SK-N-MC (cell line): ENCODE results near the gene NAA10.

Source experiments
- EZH2 ChIP-seq: fragments of 200-600 bp; sonication (generic); IDR thresholded peaks from one replicate; pipeline ENCODE4 v1.6.1; 2017; ENCODE audit warnings: antibody characterized with exemption
- POLR2AphosphoS5 ChIP-seq: IDR thresholded peaks from 2 replicates; pipeline ENCODE4 v1.6.1; 2012; ENCODE audit warnings: mild to moderate bottlenecking, low read depth, low read length, borderline replicate concordance

- TF ChIP-seq POLR2AphosphoS5 (no peak), EZH2 (no peak)
These were observed 3.1 kb downstream of the NAA10 start for GRCh38 chrX:153931748-153932147.
